GM21447 (cell line): Measurements from ENCODE around the gene LMBR1.
"Not testable (repeated sequence)": the region's sequence is repeated elsewhere in the genome, so short reads cannot be mapped to it uniquely, and the experiment has no call there.

Experiments used
- ATAC-seq: cut with Tn5 transposase; IDR thresholded peaks from one replicate; pipeline ENCODE4 v1.9.1; 2021; ENCODE audit not compliant: unreplicated experiment

The LMBR1 gene

DNA sequence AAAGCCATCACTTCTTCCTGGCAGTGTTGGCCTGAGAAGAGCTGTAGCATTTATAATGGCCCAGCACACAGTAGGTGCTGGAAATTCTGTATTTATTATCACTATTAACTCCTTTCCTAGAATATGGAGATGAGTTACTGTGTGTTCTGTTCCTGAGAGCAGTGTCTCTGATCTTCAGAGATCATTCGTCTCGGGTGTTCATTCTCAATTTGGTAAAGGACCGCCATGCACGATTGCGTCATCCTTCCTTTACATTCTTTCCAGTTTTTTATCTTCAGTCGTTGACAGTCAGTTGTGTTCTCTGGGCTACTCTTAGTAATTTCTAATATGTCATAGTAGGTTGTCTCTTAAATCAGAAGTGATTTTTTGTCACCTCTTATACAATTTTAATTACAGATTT, 233.8 kb downstream of the LMBR1 start:
- no peak for ATAC-seq

DNA sequence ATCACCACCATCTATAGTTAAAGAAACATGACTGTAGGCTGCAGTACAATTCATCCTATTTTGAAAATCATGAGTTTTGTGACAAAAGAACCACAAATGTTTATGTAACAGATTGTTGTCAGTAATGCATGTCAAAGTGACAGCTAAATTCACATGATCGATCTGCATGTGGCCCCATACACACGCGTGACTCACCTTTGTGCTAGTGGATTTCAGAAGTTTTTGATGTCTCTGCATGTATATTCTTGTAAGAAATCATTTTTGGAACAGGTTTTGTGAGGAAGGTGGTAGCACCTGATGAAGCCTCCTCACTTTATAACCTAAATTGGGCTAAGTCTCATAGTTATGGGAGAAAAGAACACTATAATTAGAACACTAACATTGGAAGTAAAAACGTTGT, 235.3 kb downstream of the LMBR1 start:
- ATAC-seq: no peak

DNA sequence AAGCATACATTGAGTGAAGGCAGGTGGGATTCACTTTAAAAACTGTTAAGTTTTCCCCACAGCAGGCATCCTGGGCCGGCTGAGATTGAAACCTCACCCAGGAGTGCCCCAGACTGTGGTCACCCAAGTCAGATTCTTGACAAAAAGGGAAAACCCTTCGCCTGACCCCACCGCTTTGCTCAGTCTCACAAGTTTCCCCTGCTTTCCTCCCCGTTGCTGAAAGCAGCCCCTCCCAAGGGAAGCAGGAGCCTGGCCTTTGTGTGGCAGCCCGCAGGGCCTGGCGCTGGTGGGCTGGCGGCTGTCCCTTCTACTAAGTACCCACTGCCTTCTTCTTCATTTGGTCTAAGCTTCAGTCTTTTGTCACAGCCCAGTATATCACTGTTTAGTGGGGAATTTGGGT, 236.4 kb downstream of the LMBR1 start:
- ATAC-seq: peak; percentile 71

DNA sequence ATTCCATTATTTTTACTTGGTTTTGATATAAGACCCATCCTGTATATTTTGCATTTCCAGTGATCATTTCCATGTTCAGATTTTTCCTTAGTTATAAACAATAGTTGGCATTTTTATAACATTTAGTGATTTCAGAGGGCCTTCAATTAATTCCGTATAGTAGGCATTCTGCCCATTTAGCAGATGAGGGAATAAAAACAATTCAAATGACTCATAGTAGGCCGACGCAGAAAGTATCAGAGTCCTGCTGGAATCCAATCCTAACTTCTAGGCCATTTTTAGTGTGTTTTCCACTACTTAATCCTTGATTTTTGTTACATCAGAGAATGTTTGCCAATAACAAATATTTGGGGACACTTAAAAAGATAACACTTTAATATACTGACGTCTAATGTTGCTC, 237.0 kb downstream of the LMBR1 start:
- ATAC-seq: no peak

DNA sequence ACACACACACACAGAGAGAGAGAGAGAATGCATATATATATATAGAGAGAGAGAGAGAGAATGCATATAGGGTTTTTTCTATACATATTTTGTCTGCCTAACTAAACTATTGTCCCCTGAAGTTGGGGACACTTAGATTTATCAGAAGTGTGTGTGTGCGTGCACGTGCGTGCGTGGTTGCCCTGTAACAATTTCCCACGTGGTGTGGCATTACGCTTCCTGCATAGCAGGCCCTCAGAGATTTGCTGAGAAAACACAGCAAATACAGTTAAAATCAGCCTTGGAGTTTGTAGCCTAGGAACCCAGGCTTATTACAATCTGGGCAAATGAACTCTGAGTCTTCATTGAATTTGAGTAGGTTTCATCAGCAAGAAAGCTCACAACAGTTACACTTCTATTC, 237.7 kb downstream of the LMBR1 start:
- no peak for ATAC-seq

DNA sequence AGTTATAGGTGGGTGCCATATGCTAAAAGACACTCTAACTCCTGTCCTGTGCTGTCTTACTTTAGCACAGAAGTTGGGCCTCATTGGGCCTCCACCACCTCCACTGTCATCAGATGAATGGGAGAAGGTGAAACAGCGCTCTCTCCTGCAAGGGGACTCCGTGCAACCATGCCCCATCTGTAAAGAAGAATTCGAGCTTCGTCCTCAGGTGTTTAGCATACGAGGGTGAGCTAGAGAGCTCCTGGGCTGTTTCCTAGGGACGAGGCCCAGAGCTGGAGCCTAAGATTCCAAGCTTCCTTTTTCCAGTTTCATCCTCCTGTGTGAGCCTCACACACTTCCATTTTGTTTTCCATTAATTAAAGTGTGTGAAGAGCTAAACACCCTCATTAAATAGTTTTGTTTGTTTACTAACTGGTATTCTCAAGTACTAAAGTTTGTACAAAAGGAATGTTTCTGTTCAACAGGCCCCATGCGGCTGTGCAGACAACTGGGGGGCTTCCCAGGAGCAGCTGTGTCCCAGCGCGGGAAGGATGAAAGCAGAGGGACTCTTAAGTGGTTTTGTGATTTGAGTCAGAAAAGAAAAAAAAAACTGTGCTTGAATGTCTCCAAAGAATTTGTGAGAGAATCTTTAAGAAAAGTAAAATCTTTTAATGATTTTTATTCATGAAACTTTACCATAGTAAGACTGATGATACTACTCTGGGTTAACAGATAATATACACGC, 238.3 kb downstream of the LMBR1 start:
- ATAC-seq: no peak

DNA sequence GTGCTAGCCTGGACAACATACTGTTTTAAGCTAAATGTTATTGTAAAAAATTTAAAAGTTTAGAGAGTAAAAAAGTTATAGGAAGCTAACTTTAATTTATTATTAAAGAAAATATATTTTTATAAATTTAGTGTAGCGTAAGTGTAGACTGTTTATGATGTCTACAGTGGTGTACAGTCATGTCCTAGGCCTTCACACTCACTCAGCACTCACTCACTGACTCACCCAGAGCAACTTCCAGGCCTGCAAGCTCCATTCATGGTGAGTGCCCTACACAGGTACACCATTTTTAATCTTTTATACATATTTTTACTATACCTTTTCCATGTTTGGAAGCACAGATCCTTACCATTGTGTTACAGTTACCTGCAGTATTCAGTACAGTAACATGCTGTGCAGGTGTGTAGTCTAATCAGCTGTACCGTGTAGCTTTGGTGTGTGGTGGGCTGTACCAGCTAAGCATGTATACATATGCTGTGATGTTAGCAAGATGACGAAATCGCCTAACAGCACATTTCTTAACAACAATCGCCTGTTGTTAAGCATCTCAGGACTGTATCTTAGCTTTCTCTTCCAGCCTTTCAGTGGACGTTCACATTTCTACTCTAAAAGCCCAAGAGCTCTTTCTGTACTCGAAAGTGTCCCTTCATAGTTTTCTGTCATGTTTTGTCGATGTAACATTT, 240.0 kb downstream of the LMBR1 start:
- ATAC-seq: no peak

DNA sequence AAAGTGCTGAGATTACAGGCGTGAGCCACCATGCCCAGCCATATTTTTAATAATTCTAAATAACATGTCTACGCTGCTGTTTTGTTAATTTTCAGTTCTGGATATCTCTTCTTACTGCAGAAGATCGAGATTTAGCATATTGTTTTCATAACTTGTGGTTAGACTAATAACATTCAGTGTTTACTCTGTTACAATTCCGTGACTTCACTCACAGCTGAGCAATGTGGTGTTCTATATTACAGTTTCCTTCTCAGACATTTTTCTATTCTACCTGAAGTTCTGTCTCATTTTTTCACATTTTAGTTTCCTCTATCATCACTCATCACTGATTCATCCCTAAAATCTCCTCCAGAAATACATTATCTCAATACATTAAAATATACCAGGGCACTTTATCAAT, 241.5 kb downstream of the LMBR1 start:
- ATAC-seq: no peak

DNA sequence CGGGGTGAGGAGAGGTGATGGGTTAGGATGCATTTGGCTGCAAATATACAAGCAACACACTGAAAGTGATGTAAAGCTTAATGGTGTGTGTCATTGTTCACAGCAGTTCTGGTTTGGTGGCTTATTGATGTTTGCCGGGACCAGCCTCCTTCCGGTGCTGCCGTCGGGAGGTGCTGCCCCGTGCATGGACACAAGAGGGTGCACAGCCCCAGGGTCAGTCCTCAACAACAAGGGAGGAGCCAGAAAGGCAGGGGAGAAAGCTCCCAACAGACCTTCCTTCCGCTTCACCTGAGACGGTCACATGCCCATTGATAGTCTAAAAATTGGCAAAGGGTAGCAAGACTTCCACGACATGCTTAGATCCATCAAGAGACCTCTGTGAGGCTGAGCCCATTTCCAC, 242.9 kb downstream of the LMBR1 start:
- no peak for ATAC-seq

DNA sequence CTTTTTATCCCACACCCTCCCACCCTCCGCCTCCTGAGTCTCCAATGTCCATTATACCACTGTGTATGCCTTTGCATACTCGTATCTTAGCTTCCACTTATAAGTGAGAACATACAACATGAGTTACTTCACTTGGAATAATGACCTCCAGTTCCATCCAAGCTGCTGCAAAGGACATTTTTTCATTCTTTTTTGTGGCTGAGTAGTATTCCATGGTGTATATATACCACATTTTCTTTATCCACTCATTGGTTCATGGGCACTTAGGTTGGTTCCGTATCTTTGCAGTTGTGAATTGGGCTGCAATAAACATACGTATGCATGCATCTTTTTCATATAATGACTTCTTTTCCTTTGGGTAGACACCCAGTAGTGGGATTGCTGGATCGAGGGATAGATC, 245.7 kb downstream of the LMBR1 start:
- ATAC-seq: not testable (repeated sequence)

DNA sequence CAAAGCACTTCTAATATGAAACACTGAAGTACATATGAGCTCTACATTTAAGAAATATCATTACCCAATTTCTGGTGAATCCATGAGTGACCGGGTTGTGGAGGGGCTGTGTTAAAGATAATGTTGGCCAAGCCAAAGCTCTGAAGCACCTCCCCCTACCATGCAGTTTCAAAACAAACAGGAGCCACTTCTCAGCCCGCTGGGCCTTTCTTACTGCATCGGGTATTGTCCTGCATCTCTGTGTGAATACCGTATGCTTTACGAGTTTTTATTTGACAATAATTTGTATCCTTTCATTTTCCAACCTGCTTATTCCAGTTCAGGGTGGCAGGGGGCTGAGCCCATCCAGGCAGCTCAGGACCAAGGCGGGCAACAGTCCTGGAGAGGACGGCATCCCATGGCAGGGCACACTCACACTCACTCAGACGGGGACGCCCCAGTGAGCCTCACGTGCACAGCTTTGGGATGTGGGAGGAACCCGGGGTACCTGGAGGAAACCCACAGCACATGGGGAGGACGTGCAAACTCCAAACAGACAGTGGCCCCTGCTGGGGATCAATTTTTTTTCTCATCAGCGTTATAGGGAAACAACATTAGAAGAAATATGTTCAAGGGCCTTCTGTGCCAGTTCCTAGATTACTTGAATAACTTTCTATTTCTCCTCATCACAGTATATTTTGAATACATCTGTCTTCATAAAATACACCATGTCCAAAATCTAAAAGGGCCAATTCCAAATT, 250.5 kb downstream of the LMBR1 start:
- ATAC-seq: no peak

DNA sequence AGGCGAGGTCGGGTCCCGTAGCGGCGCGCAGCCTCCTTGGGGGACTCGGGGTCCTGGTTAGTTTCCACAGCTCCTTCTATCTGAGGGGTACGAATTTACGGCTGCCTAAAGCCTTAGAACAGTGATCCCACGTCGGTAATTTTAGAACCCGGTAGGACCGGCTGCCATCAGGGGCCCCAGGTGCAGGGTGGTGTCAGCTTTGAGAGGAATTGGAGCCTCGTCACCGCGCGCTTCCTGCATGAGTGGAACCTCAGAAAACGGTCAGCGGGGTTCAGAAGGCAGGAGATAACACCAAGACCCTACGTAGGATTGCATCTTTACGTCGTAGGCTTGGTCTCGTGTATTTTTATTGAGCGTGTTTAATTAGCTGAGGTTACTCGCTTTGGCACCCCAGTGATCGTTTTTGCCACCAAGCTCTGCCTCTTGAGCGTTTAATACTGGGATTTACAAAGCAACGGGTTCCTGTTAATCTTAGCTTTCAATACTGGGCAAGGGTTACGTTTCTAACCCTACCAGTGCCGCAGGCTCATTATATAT, 252.0 kb downstream of the LMBR1 start:
- ATAC-seq: peak; percentile 59

DNA sequence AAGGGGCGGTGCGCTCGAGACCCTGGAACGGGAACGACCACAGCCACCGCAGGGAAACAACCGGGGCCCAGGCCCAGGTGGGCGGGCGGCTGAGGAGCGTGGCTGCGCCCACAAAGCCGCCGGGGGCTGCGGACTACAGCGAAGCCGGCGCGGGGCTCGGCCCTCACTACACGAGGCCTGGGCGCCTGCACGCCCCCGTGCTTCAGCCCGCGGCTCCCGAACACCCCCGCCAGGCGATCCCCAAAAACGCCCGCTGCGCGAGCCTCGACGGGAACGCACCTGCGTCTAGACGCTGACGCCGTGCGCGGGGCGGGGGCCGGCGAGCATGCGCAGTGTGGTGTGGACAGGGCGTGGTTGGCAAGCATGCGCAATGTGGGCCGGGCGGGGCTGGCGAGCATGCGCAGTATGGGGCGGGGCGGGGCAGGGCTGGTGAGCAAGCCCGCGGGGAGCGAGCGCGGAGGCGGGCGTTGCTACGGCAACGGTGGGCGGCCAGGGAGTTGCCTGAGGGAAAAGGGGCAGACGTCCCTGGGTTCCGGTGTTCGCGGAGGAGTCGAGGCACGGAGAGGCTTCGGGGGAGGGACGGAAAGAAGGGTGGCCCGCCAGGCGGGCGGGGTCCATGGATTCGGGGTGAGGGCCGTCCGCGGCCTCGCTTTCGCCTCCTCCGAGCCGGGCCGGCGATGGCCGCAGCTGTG, 252.6 kb downstream of the LMBR1 start, which contains the start of gene RNF32:
TSS of gene RNF32 (plus strand) at position 518 of the 692 bp plus-strand sequence. CDS start 3,104 bp downstream, outside the sequence.
- ATAC-seq: peak; percentile 81

DNA sequence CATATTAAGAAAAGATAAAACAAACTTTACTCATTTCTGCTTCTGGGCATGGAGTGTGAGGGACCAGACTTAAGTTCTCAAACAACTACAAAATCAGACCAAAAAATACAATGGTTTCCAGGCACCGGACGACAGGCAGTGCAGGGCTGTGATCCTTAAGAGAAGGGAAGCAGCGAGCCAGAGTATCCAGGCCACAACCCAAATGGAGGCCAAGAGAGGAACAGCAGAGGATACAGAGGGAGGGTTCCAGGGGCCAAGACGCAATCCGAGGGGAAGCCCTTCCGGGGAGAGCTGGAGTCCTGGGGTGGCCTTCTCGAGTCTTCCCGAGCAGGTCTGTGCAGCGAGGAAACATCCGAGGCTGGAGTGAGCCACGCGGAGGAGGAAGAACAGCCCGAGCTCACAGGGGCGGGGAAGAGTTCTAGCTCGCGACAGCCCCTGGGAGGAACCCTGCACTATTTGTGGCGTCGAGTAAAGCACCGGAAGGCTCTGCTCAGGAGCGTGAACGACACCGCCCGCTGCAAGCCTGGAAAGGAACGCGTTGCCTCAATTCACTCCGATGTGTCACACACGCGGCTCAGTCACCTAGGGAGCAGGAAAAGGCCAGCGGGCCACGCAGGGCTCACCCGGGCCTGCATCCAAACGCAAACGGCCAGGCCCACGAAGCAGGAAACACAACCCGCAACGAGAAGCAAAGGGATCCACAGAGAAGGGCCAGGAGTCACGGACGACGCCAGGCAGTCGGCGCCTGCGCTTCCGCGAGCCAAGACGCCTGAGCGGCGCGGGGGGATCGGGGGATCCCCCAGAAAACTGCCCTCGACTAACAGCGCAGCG, 253.3 kb downstream of the LMBR1 start:
- ATAC-seq: no peak

DNA sequence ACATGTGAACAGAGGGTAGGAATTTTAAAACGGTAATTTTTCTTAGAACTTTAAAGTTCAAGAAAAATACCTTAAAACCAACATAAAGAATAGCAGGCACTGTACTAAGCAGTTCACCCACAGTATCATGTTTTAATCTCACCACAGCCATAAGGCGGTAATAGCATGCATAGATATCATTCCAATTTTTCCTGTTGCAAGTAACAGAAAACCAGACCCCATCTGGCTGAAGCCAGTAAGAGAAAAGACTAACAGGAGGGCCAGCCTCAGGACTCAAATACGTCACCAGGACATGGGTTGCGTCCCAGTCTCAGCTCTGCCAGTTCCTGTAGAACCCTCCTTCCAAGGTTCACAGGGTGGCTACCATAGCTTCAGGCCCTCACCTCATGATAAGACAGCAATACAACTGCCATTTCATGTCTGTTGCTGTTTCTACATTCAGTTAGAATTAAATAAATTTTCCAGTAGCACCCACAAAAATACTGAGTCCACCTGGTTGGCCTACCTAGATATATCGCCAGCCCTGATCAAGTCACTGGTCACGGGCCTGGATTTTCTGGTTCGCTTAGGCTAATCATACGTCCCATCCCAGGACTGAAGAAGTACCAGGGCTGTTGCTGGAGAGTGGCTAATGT, 254.4 kb downstream of the LMBR1 start:
- no peak for ATAC-seq

DNA sequence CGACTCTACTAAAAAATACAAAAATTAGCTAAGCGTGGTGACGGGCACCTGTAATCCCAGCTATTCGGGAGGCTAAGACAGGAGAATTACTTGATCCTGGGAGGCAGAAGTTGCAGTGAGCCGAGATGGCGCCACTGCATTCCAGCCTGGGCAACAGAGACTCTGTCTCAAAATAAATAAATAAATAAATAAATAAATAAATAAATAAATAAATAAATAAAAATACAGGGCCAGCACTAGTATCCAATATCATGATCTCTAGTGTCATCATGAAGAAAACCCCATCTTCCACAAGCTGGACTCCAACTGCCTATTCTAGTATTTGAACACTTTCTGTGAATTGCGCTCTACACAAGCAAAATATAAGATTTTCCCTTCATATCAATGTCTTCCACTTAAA, 255.9 kb downstream of the LMBR1 start:
- not testable (repeated sequence) for ATAC-seq

DNA sequence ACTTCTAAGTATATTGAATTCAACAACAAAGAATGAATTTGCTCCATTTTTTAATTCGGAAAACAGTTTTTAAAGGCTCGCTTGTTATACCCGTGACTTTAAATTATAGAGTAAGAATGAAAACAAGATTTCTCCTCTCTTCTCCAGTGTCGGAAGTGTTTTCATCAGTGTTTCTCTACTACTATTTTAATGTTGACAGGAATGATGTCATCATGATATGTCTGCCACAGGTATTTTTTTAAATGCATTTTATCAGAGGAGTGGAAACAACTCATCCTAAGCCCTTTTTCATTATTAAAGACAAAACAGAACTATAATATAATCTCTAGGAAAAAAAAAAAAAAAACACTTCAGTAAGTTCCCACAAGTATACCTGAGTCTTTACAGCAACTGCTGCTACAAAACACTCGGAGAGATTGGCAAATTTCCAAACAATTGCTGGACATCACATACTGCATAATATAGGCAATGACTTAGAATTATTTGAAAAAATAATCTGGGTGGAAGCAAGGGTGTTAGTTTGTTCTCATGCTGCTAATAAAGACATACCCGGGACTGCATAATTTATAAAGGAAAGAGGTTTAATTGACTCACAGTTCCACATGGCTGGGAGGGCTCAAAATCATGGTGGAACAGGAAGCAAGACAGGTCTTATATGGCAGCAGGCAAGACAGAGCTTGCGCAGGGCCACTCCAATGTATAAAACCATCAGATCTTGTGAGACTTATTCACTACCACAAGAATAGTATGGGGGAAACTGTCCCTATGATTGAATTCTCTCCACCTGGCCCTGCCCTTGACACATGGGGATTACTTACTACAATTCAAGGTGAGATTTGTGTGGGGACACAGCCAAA, 257.2 kb downstream of the LMBR1 start:
- no peak for ATAC-seq

DNA sequence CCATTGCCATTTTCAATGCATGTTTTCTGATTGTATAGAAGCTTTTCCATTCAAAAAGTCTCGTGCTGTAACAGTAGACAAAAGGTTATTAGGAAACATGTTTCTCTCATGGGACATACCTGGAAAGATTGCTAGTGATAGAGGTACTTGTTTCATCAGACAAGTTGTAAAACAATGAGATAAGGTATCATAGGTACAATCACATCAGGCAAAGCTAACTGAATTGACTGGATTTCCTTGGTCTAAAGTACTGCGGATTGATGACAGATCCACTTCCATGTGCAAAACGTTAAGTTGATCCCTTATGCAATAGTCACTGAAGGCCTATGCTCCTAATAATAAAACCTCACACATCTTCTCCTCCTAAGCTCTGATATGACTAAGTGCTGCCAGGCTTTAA, 258.9 kb downstream of the LMBR1 start:
- ATAC-seq: no peak

DNA sequence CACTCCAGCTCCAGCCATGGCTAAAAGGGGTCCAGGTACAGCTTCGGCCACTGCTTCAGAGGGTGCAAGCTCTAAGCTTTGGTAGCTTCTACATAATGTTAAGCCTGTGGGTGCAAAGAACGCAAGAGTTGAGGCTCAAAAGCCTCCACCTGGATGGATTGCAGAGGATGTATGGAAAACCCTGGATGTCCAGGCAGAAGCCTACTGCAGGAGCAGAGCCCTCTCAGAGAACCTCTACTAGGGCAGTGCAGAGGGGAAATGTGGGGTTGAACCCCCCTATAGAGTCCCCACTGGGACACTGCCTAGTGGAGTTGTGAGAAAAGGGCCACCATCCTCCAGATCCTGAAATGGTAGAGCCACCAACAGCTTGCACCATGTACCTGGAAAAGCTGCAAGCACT, 263.1 kb downstream of the LMBR1 start:
- ATAC-seq: no peak
